ENCODE measurements around the gene CACNB3. TPM values are rescaled to one million over a fixed set of nuclear protein-coding genes. Genes with fewer than 3 reads are reported as not detected.
"Not testable (repeated sequence)": the region's sequence is repeated elsewhere in the genome, so short reads cannot be mapped to it uniquely, and the experiment has no call there.

The CACNB3 gene
- total RNA-seq, 1 donor, result 27.7 TPM

DNA sequence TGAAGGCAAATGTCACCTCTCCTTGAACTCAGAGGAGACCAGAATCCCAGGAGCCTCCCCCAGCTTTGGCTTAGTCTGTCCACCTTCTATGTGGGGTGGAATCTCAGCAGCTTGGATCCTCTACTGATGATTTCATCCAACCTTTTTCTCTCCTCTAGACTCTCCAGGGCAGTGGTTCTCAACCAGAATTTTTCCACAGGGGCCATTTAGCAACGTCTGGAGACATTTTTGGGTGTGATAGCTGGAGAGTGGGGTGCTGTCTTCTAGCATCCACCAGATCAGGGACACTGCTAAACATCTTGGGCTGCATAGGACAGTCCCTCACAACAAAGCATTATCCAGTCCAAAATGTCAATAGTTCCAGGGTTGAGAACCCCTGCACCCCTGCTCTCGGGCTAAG is 38.1 kb downstream of the CACNB3 start:
- no peak overlapping the region for H3K4me3 ChIP-seq (ENCODE audit: low read depth, low read length)
- DNase-seq (ENCODE audit: low read depth), result no peak
- TF ChIP-seq, protein P1, sequence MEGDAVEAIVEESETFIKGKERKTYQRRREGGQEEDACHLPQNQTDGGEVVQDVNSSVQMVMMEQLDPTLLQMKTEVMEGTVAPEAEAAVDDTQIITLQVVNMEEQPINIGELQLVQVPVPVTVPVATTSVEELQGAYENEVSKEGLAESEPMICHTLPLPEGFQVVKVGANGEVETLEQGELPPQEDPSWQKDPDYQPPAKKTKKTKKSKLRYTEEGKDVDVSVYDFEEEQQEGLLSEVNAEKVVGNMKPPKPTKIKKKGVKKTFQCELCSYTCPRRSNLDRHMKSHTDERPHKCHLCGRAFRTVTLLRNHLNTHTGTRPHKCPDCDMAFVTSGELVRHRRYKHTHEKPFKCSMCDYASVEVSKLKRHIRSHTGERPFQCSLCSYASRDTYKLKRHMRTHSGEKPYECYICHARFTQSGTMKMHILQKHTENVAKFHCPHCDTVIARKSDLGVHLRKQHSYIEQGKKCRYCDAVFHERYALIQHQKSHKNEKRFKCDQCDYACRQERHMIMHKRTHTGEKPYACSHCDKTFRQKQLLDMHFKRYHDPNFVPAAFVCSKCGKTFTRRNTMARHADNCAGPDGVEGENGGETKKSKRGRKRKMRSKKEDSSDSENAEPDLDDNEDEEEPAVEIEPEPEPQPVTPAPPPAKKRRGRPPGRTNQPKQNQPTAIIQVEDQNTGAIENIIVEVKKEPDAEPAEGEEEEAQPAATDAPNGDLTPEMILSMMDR (IDR thresholded peaks at IDR 0.05; ENCODE audit: insufficient read depth, low read length), result no peak

GRCh38 chr12:48857278-48857994 is 39.1 kb downstream of the CACNB3 start:
- no peak overlapping the region for H3K4me3 ChIP-seq (ENCODE audit: low read depth, low read length)
- DNase-seq (ENCODE audit: low read depth), result no peak
- TF ChIP-seq, protein P1 (IDR thresholded peaks at IDR 0.05; ENCODE audit: insufficient read depth, low read length), result no peak

GRCh38 chr12:48858043-48858442 is 39.7 kb downstream of the CACNB3 start:
- TF ChIP-seq, protein P1 (IDR thresholded peaks at IDR 0.05; ENCODE audit: insufficient read depth, low read length), result no peak
- DNase-seq (ENCODE audit: low read depth), result no peak
- no peak overlapping the region for H3K4me3 ChIP-seq (ENCODE audit: low read depth, low read length)

DNA sequence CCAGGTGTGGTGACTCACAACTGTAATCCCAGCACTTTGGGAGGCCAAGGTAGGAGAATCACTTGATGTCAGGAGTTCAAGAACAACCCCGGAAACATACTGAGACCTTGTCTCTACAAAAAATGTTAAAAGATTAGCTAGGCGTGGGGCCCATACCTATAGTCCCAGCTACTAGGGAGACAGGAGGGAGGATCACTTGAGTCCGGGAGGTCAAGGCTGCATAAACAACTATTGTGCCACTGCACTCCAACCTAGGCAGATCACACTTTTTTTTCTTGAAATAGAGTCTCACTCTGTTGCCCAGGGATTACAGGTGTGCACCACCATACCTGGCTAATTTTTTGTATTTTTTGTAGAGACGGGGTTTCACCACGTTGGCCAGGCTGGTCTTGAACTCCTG is 41.3 kb downstream of the CACNB3 start:
- no peak overlapping the region for H3K4me3 ChIP-seq (ENCODE audit: low read depth, low read length)
- TF ChIP-seq, protein P1 (IDR thresholded peaks at IDR 0.05; ENCODE audit: insufficient read depth, low read length), result no peak

DNA sequence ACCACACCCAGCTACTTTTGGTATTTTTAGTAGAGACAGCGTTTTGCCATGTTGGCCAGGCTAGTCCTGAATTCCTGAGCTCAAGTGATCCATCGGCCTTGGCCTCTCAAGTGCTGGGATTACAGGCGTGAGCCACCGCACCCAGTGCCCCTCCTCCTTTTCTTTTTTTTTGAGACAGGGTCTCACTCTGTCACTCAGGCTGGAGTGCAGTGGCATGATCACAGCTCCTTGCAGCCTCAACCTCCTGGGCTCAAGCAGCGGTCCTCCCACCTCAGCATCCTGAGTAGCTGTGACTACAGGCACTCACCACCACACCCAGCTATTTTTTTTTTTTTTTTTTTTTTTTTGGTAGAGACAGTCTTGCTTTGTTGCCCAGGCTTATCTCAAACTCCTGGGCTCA is 41.9 kb downstream of the CACNB3 start:
- not testable (repeated sequence) for DNase-seq (ENCODE audit: low read depth); H3K4me3 ChIP-seq (ENCODE audit: low read depth, low read length)

More for the DNA sequence above, 41.3 kb downstream of the CACNB3 start:
- no peak for DNase-seq (ENCODE audit: low read depth)

- TF ChIP-seq, protein P1 (IDR thresholded peaks at IDR 0.05; ENCODE audit: insufficient read depth, low read length), result no peak
- DNase-seq (ENCODE audit: low read depth), result no peak
- no peak overlapping the region for H3K4me3 ChIP-seq (ENCODE audit: low read depth, low read length)
These were observed 42.8 kb downstream of the CACNB3 start for GRCh38 chr12:48861111-48861510.

DNA sequence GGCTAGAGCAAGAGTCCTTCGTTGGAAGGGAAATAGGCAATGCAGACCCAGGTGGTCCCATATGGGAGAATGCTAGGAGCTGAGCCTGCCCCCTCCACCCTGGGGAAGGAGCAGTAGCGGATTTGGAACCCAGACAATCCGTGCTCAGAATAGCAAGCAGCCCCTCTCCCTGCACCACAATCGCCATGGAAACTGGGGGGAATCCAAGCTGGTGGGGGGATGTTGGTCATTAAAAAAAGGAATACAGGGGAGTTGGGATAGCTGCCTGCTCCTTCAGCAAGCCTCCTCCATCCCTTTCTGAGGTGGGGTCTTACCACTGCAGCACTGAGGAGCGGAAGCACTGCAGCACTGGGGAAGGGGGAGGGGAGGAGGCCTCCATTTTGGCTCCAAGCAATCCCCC is 44.5 kb downstream of the CACNB3 start:
- TF ChIP-seq, protein P1 (IDR thresholded peaks at IDR 0.05; ENCODE audit: insufficient read depth, low read length), result no peak
- H3K4me3 ChIP-seq (ENCODE audit: low read depth, low read length), result no peak overlapping the region

More for the DNA sequence above, 44.5 kb downstream of the CACNB3 start:
- no peak for DNase-seq (ENCODE audit: low read depth)
